ENCODE measurements around the gene CHAF1B. TPM values are rescaled to one million over a fixed set of nuclear protein-coding genes. Genes with fewer than 3 reads are reported as not detected.
A peak's percentile ranks its signal among the peaks of the same experiment; 100 is the strongest.
"Not testable (repeated sequence)": the region's sequence is repeated elsewhere in the genome, so short reads cannot be mapped to it uniquely, and the experiment has no call there.

Gene CHAF1B
- total RNA-seq, 2 experiments from 2014 or later, result 20.5 to 23.1 TPM

- Mint-ChIP-seq H3K4me3 (no peak overlapping the region), H3K27ac (no peak overlapping the region), H3K4me1 (no peaks in the 10 kb centered on the region), H3K27me3 (no peaks in the 10 kb centered on the region), H3K9me3 (no peaks in the 10 kb centered on the region), H3K36me3 (peaks cover 21% of the 10 kb centered on the region)
- POLR2A ChIA-PET, result interaction anchor here (0.7 to 1.3 kb wide), 2 partner anchors 9 to 10 kb away, joined by 3 to 4 read pairs; partner anchors contain the start of gene CHAF1B
- DNase-seq (no peak), ATAC-seq (ENCODE audit: low read depth) (no peak)
These were observed 9.2 kb upstream of the CHAF1B start for GRCh38 chr21:36375994-36376393.

DNA sequence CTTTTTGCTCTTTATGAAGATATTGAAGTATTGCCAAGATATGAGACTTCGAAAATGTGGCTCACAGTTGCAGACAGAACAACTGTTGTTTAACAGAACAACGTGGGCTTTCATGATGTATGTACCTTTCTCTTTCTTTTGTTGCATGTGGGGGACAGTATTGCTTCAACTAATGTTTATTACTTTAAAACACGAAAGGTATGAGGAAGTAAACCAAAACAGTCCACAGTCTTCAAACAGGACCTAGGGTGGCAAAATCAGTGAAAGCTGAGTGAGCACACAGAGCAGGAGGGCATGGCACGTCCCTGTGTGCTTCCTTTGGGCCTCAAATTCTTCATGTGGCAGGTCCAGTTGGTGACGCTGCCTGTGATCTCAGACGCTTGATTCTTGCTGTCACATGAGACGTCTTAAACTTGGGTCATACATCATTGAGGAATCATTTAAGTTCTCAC lies 7.8 kb upstream of the CHAF1B start:
- ATAC-seq (ENCODE audit: low read depth) (no peak), DNase-seq (no peak)
- H3K4me3 Mint-ChIP-seq, result no peak overlapping the region
- POLR2A ChIA-PET, result no interaction called here
- H3K27ac Mint-ChIP-seq, result no peak overlapping the region
- H3K27me3 Mint-ChIP-seq, result no peaks in the 10 kb centered on the region
- peaks cover 2% of the 10 kb centered on the region for H3K9me3 Mint-ChIP-seq
- H3K4me1 Mint-ChIP-seq, result peaks cover 2% of the 10 kb centered on the region
- peaks cover 15% of the 10 kb centered on the region for H3K36me3 Mint-ChIP-seq

DNA sequence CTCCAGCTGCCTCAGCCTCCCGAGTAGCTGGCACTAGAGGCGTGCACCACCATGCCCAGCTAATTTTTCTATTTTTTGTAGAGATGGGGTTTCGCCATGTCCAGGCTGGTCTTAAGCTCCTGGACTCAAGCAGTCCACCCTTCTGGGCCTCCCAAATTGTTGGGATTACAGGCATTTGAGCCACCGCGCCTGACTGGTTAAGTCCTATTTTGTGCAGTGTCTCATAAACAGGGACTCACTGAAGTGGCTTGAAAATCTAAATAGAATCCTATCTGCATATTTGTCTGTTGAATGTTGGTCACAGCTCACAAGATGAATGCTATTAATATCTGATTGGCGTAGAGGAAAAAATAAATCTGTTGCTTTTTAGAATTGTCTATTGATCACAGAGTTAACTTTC lies 5.9 kb upstream of the CHAF1B start:
- H3K4me3 Mint-ChIP-seq, result no peak overlapping the region
- H3K27me3 Mint-ChIP-seq, result no peaks in the 10 kb centered on the region
- POLR2A ChIA-PET, result interaction anchor here (0.6 kb wide), 1 partner anchor 46 kb away, joined by 3 read pairs; no protein-coding TSS in a partner anchor
- H3K27ac Mint-ChIP-seq, result no peak overlapping the region
- ATAC-seq (ENCODE audit: low read depth), result no peak
- H3K9me3 Mint-ChIP-seq, result peaks cover 2% of the 10 kb centered on the region
- peaks cover 2% of the 10 kb centered on the region for H3K4me1 Mint-ChIP-seq
- no peak for DNase-seq
- H3K36me3 Mint-ChIP-seq, result peaks cover 5% of the 10 kb centered on the region

- H3K4me3 Mint-ChIP-seq, result no peak overlapping the region
- H3K27ac Mint-ChIP-seq, result no peak overlapping the region
- peaks cover 2% of the 10 kb centered on the region for H3K9me3 Mint-ChIP-seq
- POLR2A ChIA-PET, result no interaction called here
- H3K27me3 Mint-ChIP-seq, result no peaks in the 10 kb centered on the region
- ATAC-seq (ENCODE audit: low read depth) (no peak), DNase-seq (no peak)
- H3K4me1 Mint-ChIP-seq, result peaks cover 8% of the 10 kb centered on the region
- H3K36me3 Mint-ChIP-seq, result peaks cover 7% of the 10 kb centered on the region
These were observed 3.2 kb upstream of the CHAF1B start for GRCh38 chr21:36381841-36382589.

GRCh38 chr21:36382722-36383121 lies 2.5 kb upstream of the CHAF1B start:
- peaks cover 12% of the 10 kb centered on the region for H3K4me1 Mint-ChIP-seq
- not testable (repeated sequence) for H3K4me3 Mint-ChIP-seq; H3K27me3 Mint-ChIP-seq; ATAC-seq (ENCODE audit: low read depth); H3K27ac Mint-ChIP-seq; H3K9me3 Mint-ChIP-seq; DNase-seq
- POLR2A ChIA-PET, result interaction anchor here (0.6 to 1.0 kb wide), 2 partner anchors 231 to 236 kb away, joined by 3 to 8 read pairs; no protein-coding TSS in a partner anchor
- H3K36me3 Mint-ChIP-seq, result peaks cover 10% of the 10 kb centered on the region

DNA sequence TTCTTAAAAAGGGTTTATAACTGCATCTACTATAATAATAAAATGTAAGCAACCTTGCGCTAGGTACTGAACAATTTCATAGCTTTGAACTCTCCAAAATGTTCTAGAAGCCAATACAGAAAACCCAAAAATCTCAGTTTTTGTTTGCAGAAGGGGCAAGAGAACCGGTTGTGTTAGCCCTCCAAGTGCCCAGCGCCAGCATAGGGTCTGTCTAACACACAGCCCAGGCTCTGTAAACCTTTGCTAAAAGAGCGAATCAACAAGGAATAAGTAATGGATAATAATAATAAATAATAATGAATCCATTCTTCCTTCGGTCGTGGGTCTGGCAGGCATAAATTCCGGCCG lies 333 bp upstream of the CHAF1B start:
- Mint-ChIP-seq H3K9me3 (peaks cover 2% of the 10 kb centered on the region), H3K27me3 (no peaks in the 10 kb centered on the region), H3K4me1 (peaks cover 19% of the 10 kb centered on the region), H3K36me3 (peaks cover 25% of the 10 kb centered on the region), H3K4me3 (peak overlapping the region; percentile 39), H3K27ac (no peak overlapping the region)
- no peak for DNase-seq
- no peak for ATAC-seq (ENCODE audit: low read depth)
- POLR2A ChIA-PET, result interaction anchor here (1.0 to 1.6 kb wide), 4 partner anchors 8 to 15 kb away, joined by 3 to 5 read pairs (median 4); no protein-coding TSS in a partner anchor

DNA sequence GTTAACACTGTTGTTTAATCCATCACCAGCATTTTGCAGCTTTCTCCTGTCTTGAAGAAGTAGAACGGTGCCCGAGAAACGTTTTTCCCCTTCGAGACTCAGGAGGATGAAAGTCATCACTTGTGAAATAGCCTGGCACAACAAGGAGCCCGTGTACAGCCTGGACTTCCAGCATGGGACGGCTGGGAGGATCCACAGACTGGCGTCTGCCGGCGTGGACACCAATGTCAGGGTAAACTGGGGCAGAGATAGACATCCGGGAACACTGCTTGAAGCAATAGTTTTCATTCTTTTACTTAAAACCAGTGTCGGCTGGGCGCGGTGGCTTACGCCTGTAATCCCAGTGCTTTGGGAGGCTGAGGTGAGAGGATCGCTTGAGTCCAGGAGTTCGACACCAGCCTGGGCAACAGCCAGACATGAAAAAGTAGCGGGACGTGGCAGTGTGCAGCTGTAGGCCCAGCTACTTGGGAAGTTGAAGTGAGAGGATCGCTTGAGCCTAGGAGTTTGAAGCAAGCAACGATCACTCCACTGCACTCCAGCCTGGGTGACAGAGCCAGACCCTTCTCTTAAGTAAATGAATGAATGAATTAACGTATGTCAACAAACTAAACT lies 945 bp downstream of the CHAF1B start:
- Mint-ChIP-seq H3K27me3 (no peaks in the 10 kb centered on the region), H3K27ac (peak overlapping the region; percentile 85), H3K9me3 (peaks cover 2% of the 10 kb centered on the region), H3K4me3 (peak overlapping the region; percentile 88), H3K4me1 (peaks cover 19% of the 10 kb centered on the region), H3K36me3 (peaks cover 27% of the 10 kb centered on the region)
- POLR2A ChIA-PET, result interaction anchor here (0.6 to 1.6 kb wide), 9 partner anchors 10 to 201 kb away, joined by 3 to 6 read pairs (median 4); partner anchors contain the start of gene MORC3
- DNase-seq (no peak), ATAC-seq (ENCODE audit: low read depth) (no peak)

- Mint-ChIP-seq H3K4me3 (no peak overlapping the region), H3K4me1 (peaks cover 17% of the 10 kb centered on the region), H3K27me3 (no peaks in the 10 kb centered on the region), H3K36me3 (peaks cover 39% of the 10 kb centered on the region), H3K9me3 (no peaks in the 10 kb centered on the region), H3K27ac (no peak overlapping the region)
- DNase-seq, result no peak
- POLR2A ChIA-PET, result interaction anchor here (0.7 kb wide), 1 partner anchor 483 kb away, joined by 4 read pairs; no protein-coding TSS in a partner anchor
- ATAC-seq (ENCODE audit: low read depth), result no peak
These were observed 2.9 kb downstream of the CHAF1B start for GRCh38 chr21:36388096-36388495.

DNA sequence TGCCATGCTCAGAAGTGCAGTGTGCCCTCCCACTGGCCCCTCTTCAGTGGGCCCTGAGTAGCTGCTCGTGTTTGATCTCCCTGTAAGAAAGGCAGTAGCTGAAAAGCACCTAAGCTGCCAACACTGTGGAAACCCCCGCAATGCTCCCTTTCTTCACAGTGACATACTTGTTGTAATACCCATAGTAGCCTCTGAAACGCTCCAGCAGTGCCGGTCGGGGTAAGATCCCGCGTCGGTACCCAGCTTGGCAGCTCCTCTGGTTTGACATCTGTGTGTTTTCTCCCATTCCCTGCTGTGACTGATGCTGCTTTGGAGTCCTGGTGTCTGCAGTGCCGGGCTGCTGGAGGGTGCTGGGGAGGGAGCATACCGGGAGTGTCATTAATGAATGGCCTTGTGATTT lies 3.6 kb downstream of the CHAF1B start:
- Mint-ChIP-seq H3K9me3 (no peaks in the 10 kb centered on the region), H3K4me1 (peaks cover 17% of the 10 kb centered on the region), H3K36me3 (peaks cover 43% of the 10 kb centered on the region), H3K27me3 (no peaks in the 10 kb centered on the region), H3K4me3 (no peak overlapping the region), H3K27ac (no peak overlapping the region)
- POLR2A ChIA-PET, result interaction anchor here (0.6 to 0.7 kb wide), 2 partner anchors 130 to 482 kb away, joined by 4 read pairs; no protein-coding TSS in a partner anchor
- DNase-seq (no peak), ATAC-seq (ENCODE audit: low read depth) (no peak)

- H3K9me3 Mint-ChIP-seq; H3K27me3 Mint-ChIP-seq; POLR2A ChIA-PET; DNase-seq; H3K27ac Mint-ChIP-seq; H3K4me3 Mint-ChIP-seq; ATAC-seq (ENCODE audit: low read depth): not testable (repeated sequence)
- peaks cover 56% of the 10 kb centered on the region for H3K36me3 Mint-ChIP-seq
- peaks cover 14% of the 10 kb centered on the region for H3K4me1 Mint-ChIP-seq
These were observed 6.5 kb downstream of the CHAF1B start for GRCh38 chr21:36391649-36392048.

DNA sequence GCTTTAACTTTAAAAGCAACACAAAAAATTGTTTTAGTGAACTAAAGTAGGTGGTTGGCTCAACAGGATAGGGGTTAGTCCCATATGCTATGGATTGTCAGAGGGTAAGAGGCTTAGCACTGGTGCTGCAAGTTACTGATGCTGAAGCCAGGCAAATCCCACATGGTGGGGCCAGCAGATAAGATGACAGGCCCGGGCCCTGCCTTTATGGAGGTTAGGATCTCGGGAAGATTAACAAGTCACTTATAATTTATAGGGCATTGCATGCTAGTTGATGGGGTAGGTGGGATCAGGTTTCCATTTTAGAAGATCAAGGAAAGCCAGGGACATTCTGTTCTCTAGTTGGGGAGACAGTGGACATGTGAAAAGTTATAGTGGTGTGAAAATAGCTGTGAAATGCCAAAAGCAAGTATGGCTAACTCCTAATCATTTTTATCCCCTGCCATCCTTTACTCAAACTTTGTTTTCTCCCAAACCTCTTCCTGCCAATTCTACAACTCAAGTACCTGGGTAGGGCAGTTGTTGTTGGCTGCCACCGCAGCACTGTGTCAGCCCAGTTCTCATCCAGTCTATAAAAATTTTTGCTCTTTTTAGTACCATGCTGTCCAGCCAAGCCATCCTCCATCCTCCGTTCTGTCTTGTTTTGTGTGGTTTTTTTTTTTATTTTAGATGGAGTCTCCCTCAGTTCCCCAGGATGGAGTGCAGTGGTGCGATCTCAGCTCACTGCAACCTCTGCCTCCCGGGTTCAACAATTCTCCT lies 10.3 kb downstream of the CHAF1B start:
- no peak overlapping the region for H3K27ac Mint-ChIP-seq
- no peaks in the 10 kb centered on the region for H3K9me3 Mint-ChIP-seq
- ATAC-seq (ENCODE audit: low read depth), result no peak
- no peak overlapping the region for H3K4me3 Mint-ChIP-seq
- H3K4me1 Mint-ChIP-seq, result peaks cover 1% of the 10 kb centered on the region
- H3K36me3 Mint-ChIP-seq, result peaks cover 52% of the 10 kb centered on the region
- POLR2A ChIA-PET, result interaction anchor here (1.9 kb wide), 1 partner anchor 10 kb away, joined by 5 read pairs; the partner anchor contains the start of gene CHAF1B
- no peak for DNase-seq
- H3K27me3 Mint-ChIP-seq, result no peaks in the 10 kb centered on the region

- peak overlapping the region; percentile 40 for H3K27ac Mint-ChIP-seq
These were observed 11.1 kb downstream of the CHAF1B start for GRCh38 chr21:36396325-36396724.

DNA sequence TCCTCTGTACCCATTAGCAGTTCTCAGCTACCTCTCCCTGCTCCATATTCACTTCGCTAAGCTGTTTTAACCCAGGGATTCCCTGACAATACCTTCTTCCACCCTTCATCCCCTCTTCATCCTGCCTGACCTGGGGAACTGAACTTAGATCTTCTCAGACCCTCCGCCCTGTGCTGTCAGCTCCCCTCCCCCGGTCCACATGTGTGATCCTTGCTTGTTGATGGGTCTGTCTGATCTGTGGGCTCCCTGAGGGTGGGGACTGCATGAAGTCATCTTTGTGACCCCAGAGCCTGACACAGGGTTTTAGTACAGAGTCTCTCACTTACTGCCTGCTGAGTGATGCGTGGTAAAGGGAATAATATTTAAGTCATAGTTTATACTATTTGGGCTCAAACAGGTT lies 11.8 kb downstream of the CHAF1B start:
- DNase-seq (no peak), ATAC-seq (ENCODE audit: low read depth) (no peak)
- H3K4me3 Mint-ChIP-seq, result no peak overlapping the region
- H3K27ac Mint-ChIP-seq, result peak overlapping the region; percentile 40
- H3K27me3 Mint-ChIP-seq, result no peaks in the 10 kb centered on the region
- H3K4me1 Mint-ChIP-seq, result peaks cover 1% of the 10 kb centered on the region
- H3K9me3 Mint-ChIP-seq, result no peaks in the 10 kb centered on the region
- POLR2A ChIA-PET, result interaction anchor here (1.9 kb wide), 1 partner anchor 12 kb away, joined by 5 read pairs; the partner anchor contains the start of gene CHAF1B
- peaks cover 52% of the 10 kb centered on the region for H3K36me3 Mint-ChIP-seq

More at GRCh38 chr21:36396325-36396724, 11.1 kb downstream of the CHAF1B start:
- Mint-ChIP-seq H3K4me3 (no peak overlapping the region), H3K4me1 (peaks cover 1% of the 10 kb centered on the region), H3K27me3 (no peaks in the 10 kb centered on the region), H3K9me3 (no peaks in the 10 kb centered on the region), H3K36me3 (peaks cover 52% of the 10 kb centered on the region)
- POLR2A ChIA-PET, result interaction anchor here (1.9 kb wide), 1 partner anchor 11 kb away, joined by 5 read pairs; the partner anchor contains the start of gene CHAF1B
- no peak for DNase-seq
- ATAC-seq (ENCODE audit: low read depth), result no peak
